Endothelial cell of umbilical vein (primary cell): ENCODE measurements around the gene TCHHL1. TPM values are rescaled to one million over a fixed set of nuclear protein-coding genes. Genes with fewer than 3 reads are reported as not detected.
"Not testable (repeated sequence)": the region's sequence is repeated elsewhere in the genome, so short reads cannot be mapped to it uniquely, and the experiment has no call there.

Experiments
- BruUV-seq: library from RNA; stranded (reverse); fragments of 400-500 nt; replicated peaks from 2 replicates; lab custom pipeline; 2021; lab: Mats Ljungman, UMichigan
- CTCF ChIA-PET: fragments of 300-600, 350-600 bp; sonication (Branson Sonifier 250); formaldehyde crosslinking; loops from one replicate; lab custom pipeline; 2021; ENCODE audit warnings: antibody characterized with exemption, inconsistent platforms; lab: Charles Lee
- POLR2A ChIA-PET: fragments of 300-600, 350-600 bp; sonication (Branson Sonifier 250); formaldehyde crosslinking; loops from one replicate; lab custom pipeline; 2021; ENCODE audit warnings: antibody characterized with exemption, inconsistent platforms; lab: Charles Lee
- DNase-seq: peaks from one replicate; pipeline ENCODE4 v3.0.0-alpha.2; 2011; ENCODE audit warnings: low read depth, low spot score
- FAIRE-seq: peaks from 2 replicates; lab custom pipeline; 2011; peaks lifted over from hg19 to GRCh38; lab: Jason Lieb, UNC
- H2AFZ ChIP-seq: 2 replicates; pipeline ENCODE4 v1.6.0; 2012; ENCODE audit warnings: low read depth, low read length, control low read depth, inconsistent platforms
- H3K27ac ChIP-seq: 2 replicates; pipeline ENCODE4 v1.5.1; 2011; ENCODE audit warnings: low read depth, mild to moderate bottlenecking, control low read depth, low read length, moderate library complexity; ENCODE audit not compliant: insufficient read depth
- H3K27me3 ChIP-seq, 2 experiments: 2 replicates each; pipeline versions ENCODE4 v1.6.0 to v1.6.1; 2011; ENCODE audit warnings: low read length in 2 of 2, mixed read lengths in 1 of 2; ENCODE audit not compliant: control insufficient read depth in 2 of 2, insufficient read depth in 2 of 2
- H3K36me3 ChIP-seq, 2 experiments: 2 replicates in 1 of 2; 3 replicates in 1 of 2; pipeline ENCODE4 v1.5.1; 2011; ENCODE audit warnings: low read length in 2 of 2, mild to moderate bottlenecking in 1 of 2, moderate library complexity in 1 of 2; ENCODE audit not compliant: control insufficient read depth in 2 of 2, insufficient read depth in 2 of 2; ENCODE audit errors: extremely low read depth in 1 of 2
- H3K4me1 ChIP-seq: 3 replicates; pipeline ENCODE4 v1.5.1; 2011; ENCODE audit warnings: mild to moderate bottlenecking, low read length; ENCODE audit not compliant: control insufficient read depth, insufficient read depth; ENCODE audit errors: extremely low read depth
- H3K4me2 ChIP-seq: 2 replicates; pipeline ENCODE4 v1.6.1; 2011; ENCODE audit warnings: low read length, control low read depth, mixed read lengths; ENCODE audit not compliant: insufficient read depth
- H3K4me3 ChIP-seq, 3 experiments: fragments of 200-600 bp in 1 of 3; sonication (generic), shearing (Covaris generic) in 1 of 3; replicated peaks in 1 of 3; 2 replicates each; pipeline ENCODE4 v1.5.1; 2011 to 2016; ENCODE audit warnings: control low read depth in 3 of 3, low read length in 3 of 3, mild to moderate bottlenecking in 2 of 3, inconsistent platforms in 1 of 3, low read depth in 1 of 3, moderate library complexity in 1 of 3; ENCODE audit not compliant: insufficient read depth in 1 of 3
- H3K79me2 ChIP-seq: 2 replicates; pipeline ENCODE4 v1.6.0; 2012; ENCODE audit warnings: low read length, inconsistent platforms; ENCODE audit not compliant: control insufficient read depth, insufficient read depth
- H3K9ac ChIP-seq: replicated peaks from 2 replicates; pipeline ENCODE3; 2011; ENCODE audit warnings: low read length, control low read depth; ENCODE audit not compliant: insufficient read depth; ENCODE audit errors: extremely low read depth
- H3K9me1 ChIP-seq: replicated peaks from 3 replicates; pipeline ENCODE4 v1.6.0; 2011; ENCODE audit warnings: mild to moderate bottlenecking, low read length; ENCODE audit not compliant: control insufficient read depth, insufficient read depth; ENCODE audit errors: extremely low read depth
- H3K9me3 ChIP-seq: replicated peaks from 2 replicates; pipeline ENCODE4 v1.5.1; 2012; ENCODE audit warnings: low read length, inconsistent platforms; ENCODE audit not compliant: control insufficient read depth, insufficient read depth
- H4K20me1 ChIP-seq: replicated peaks from 2 replicates; pipeline ENCODE3; 2011; ENCODE audit warnings: mild to moderate bottlenecking, low read length; ENCODE audit not compliant: control insufficient read depth, insufficient read depth; ENCODE audit errors: extremely low read depth
- EZH2 ChIP-seq: IDR thresholded peaks from 2 replicates; pipeline ENCODE4 v1.6.1; 2012; ENCODE audit warnings: borderline replicate concordance, low read depth, mild to moderate bottlenecking, moderate library complexity, low read length, inconsistent platforms; ENCODE audit not compliant: severe bottlenecking
- FOS ChIP-seq: IDR thresholded peaks from 2 replicates; pipeline ENCODE4 v1.6.1; 2011; ENCODE audit warnings: mild to moderate bottlenecking, low read length, moderate library complexity, borderline replicate concordance; ENCODE audit not compliant: insufficient read depth
- GATA2 ChIP-seq: IDR thresholded peaks from 2 replicates; pipeline ENCODE4 v1.7.0; 2011; ENCODE audit warnings: low read depth, mild to moderate bottlenecking, moderate library complexity, mixed read lengths, low read length; ENCODE audit not compliant: insufficient read length, insufficient read depth
- JUN ChIP-seq: IDR thresholded peaks from 2 replicates; pipeline ENCODE4 v1.6.1; 2011; ENCODE audit warnings: borderline replicate concordance, low read depth; ENCODE audit not compliant: insufficient read length, insufficient read depth
- MYC ChIP-seq: IDR thresholded peaks from one replicate; pipeline ENCODE4 v1.6.1; 2011; ENCODE audit warnings: mild to moderate bottlenecking, low read depth, low read length
- POLR2A ChIP-seq: IDR thresholded peaks from 2 replicates; pipeline ENCODE4 v1.6.1; 2012; ENCODE audit warnings: low read depth, mild to moderate bottlenecking, control low read depth, low read length
- POLR2AphosphoS5 ChIP-seq: IDR thresholded peaks from 2 replicates; pipeline ENCODE4 v1.6.1; 2012; ENCODE audit warnings: low read depth, mild to moderate bottlenecking, control low read depth, low read length, moderate library complexity; ENCODE audit not compliant: insufficient read depth
- dilution Hi-C: fragments of 300-500 bp; cut with MboI; formaldehyde crosslinking; loops from one replicate; pipeline ENCODE4 v1.15.0; 2019; ENCODE audit warnings: low sequenced_read_pairs; ENCODE audit not compliant: extremely low pct_ligation_motif_present
- intact Hi-C: fragments of 100-400 bp; cut with micrococcal nuclease; formaldehyde crosslinking; loops from one replicate; pipeline ENCODE4 v1.10.0; 2022
- polyA plus RNA-seq, 4 experiments: library from polyadenylated mRNA; depleted of rRNA in 3 of 4; stranded (reverse) in 3 of 4; unstranded in 1 of 4; fragments of >200 nt; gene quantifications; 2 replicates each; pipeline versions ENCODE4 v1.2.1 to v1.2.3, GENCODE V29; 2011 to 2012; ENCODE audit warnings: missing spikeins in 1 of 4
- total RNA-seq: library from RNA; stranded (reverse); gene quantifications from 2 replicates; pipeline ENCODE4 v1.2.3, GENCODE V29; 2021
- TF ChIP-seq, protein P1 (sequence below), 2 donors: IDR thresholded peaks; 1 replicate in 1 of 2; 2 replicates in 1 of 2; pipeline ENCODE4 v1.5.1; 2011; ENCODE audit warnings: low read length in 2 of 2, mild to moderate bottlenecking in 2 of 2, moderate library complexity in 2 of 2, control low read depth in 1 of 2, inconsistent platforms in 1 of 2, low read depth in 1 of 2; ENCODE audit not compliant: insufficient read depth in 1 of 2; ENCODE audit errors: extremely low read depth in 1 of 2
- TF ChIP-seq, protein P2 (sequence below): IDR thresholded peaks from 2 replicates; pipeline ENCODE4 v1.6.1; 2011; ENCODE audit not compliant: insufficient read depth, insufficient read length

The TCHHL1 gene
- total and polyA plus RNA-seq, 2 donors (not counting 3 experiments of a cell fraction or from before 2014, with no cell fraction given): not detected

DNA sequence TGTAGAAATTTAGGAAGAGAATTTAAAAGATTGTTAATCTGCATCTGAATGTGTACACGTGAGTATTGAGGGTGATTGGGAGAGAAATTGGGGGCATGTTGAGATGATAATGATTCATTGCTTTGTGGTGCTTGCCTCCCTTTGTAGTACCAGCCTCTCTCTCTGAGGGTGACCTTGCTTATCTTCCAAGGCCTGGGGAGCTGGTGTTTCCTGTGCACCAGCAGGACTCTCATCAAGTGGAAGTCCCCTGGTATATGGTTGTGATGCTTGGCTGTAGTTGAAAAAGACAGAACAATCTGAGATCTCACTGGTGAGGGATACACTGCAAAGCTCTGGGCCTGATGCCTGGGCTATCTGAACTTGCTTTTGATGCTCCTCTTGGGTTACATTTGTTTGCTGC, 4.0 kb downstream of the TCHHL1 start:
- no peak overlapping the region for H3K27ac ChIP-seq
- no peaks in the 10 kb centered on the region for H3K9me3 ChIP-seq
- H3K4me2 ChIP-seq: no peak overlapping the region
- H3K79me2 ChIP-seq: no peaks in the 10 kb centered on the region
- TF ChIP-seq, protein P1, sequence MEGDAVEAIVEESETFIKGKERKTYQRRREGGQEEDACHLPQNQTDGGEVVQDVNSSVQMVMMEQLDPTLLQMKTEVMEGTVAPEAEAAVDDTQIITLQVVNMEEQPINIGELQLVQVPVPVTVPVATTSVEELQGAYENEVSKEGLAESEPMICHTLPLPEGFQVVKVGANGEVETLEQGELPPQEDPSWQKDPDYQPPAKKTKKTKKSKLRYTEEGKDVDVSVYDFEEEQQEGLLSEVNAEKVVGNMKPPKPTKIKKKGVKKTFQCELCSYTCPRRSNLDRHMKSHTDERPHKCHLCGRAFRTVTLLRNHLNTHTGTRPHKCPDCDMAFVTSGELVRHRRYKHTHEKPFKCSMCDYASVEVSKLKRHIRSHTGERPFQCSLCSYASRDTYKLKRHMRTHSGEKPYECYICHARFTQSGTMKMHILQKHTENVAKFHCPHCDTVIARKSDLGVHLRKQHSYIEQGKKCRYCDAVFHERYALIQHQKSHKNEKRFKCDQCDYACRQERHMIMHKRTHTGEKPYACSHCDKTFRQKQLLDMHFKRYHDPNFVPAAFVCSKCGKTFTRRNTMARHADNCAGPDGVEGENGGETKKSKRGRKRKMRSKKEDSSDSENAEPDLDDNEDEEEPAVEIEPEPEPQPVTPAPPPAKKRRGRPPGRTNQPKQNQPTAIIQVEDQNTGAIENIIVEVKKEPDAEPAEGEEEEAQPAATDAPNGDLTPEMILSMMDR (IDR thresholded peaks at IDR 0.05; ENCODE audit: extremely low read depth in 1 of 2, insufficient read depth in 1 of 2, low read depth in 1 of 2, low read length in 2 of 2): no peak
- TF ChIP-seq POLR2A: no peak
- no peak for TF ChIP-seq MYC
- no peak for TF ChIP-seq GATA2
- TF ChIP-seq, protein P2, sequence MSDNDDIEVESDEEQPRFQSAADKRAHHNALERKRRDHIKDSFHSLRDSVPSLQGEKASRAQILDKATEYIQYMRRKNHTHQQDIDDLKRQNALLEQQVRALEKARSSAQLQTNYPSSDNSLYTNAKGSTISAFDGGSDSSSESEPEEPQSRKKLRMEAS: no peak
- no peak for TF ChIP-seq EZH2
- no peak for TF ChIP-seq JUN
- TF ChIP-seq FOS: no peak
- TF ChIP-seq POLR2AphosphoS5: no peak
- no peak overlapping the region for H3K4me3 ChIP-seq
- intact Hi-C loops: no loop called here
- FAIRE-seq: no peak
- no peak for DNase-seq
- dilution Hi-C loops: no loop called here
- H4K20me1 ChIP-seq: no peaks in the 10 kb centered on the region
- POLR2A ChIA-PET: no interaction called here
- no peaks in the 10 kb centered on the region for H3K4me1 ChIP-seq
- no peak overlapping the region for H2AFZ ChIP-seq
- H3K9ac ChIP-seq: no peak overlapping the region
- CTCF ChIA-PET: no interaction called here
- no TSS peak for BruUV-seq
- H3K36me3 ChIP-seq: no peaks in the 10 kb centered on the region
- H3K27me3 ChIP-seq: peaks cover 0 to 4% of the 10 kb centered on the region in 2 experiments
- no peaks in the 10 kb centered on the region for H3K9me1 ChIP-seq

DNA sequence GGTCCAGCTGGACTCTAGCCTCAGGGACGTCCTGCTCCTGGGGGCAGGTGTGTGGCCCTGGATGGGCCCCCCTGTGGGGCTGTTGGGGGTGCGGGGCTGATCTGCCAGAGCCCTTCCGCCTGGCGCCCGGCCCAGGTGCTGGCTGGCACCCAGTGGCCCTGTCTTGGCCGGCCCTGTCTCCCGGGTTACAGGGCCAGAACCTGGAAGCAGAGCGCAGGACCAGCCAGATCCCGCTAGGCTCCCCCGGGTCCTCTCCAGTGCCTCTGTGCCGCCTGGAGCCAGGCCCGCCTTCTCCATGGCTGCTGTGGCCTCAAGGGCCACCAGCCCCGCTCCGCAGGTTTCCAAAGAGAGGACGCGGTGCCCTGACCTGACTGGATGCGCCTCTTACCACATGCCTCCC, 7.8 kb downstream of the TCHHL1 start:
- H3K27me3 ChIP-seq, H3K27ac ChIP-seq, H3K4me2 ChIP-seq, H2AFZ ChIP-seq, H3K9ac ChIP-seq, dilution Hi-C loops, FAIRE-seq, BruUV-seq, H3K9me1 ChIP-seq, H3K36me3 ChIP-seq, CTCF ChIA-PET, H3K4me3 ChIP-seq, H4K20me1 ChIP-seq, DNase-seq, H3K4me1 ChIP-seq, POLR2A ChIA-PET, H3K9me3 ChIP-seq, H3K79me2 ChIP-seq, intact Hi-C loops: not testable (repeated sequence)

DNA sequence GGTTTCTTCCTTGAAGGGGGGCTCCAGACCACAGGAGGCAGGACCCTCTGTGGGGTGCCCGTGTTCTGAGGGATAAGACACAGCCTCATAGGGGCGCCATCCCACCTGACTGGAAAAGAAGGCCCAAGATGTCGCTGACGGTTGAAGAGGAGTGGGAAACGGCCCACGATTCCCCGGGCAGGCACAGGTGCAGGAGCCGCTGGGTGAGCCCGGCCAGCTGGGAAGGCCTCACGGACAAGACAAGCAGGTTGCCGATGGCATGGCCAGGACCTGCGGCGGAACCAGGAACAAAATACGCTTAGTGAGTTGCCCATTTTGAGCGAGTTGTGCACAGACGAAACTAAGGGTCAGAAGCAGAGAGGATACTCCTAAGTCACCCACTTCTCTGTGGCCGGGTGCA, 8.4 kb downstream of the TCHHL1 start:
- BruUV-seq, H4K20me1 ChIP-seq, FAIRE-seq, H3K4me3 ChIP-seq, CTCF ChIA-PET, intact Hi-C loops, H3K4me2 ChIP-seq, DNase-seq, H3K9me1 ChIP-seq, dilution Hi-C loops, H2AFZ ChIP-seq, H3K9ac ChIP-seq, H3K27me3 ChIP-seq, H3K79me2 ChIP-seq, H3K27ac ChIP-seq, H3K9me3 ChIP-seq, H3K4me1 ChIP-seq, POLR2A ChIA-PET, H3K36me3 ChIP-seq: not testable (repeated sequence)
